IMR-90 (cell line): ENCODE measurements around the gene PLXNA4.

Source experiments
- BHLHE40 ChIP-seq: fragments of 150-350 bp; IDR thresholded peaks from 2 replicates; pipeline ENCODE4 v1.6.1; 2016; ENCODE audit warnings: mild to moderate bottlenecking, low read depth, low read length
- CHD1 ChIP-seq: IDR thresholded peaks from 2 replicates; pipeline ENCODE4 v1.6.1; 2012; ENCODE audit warnings: low read depth, low read length, improper control_type of control experiment
- MAFK ChIP-seq: IDR thresholded peaks from 2 replicates; pipeline ENCODE4 v1.6.1; 2012; ENCODE audit warnings: low read depth, low read length, improper control_type of control experiment
- RFX5 ChIP-seq: IDR thresholded peaks from 2 replicates; pipeline ENCODE4 v1.8.0; 2012; ENCODE audit warnings: low read depth, mild to moderate bottlenecking, low read length, moderate library complexity
- USF2 ChIP-seq: fragments of 150-350 bp; IDR thresholded peaks from 2 replicates; pipeline ENCODE4 v1.6.1; 2017; ENCODE audit warnings: mild to moderate bottlenecking, antibody characterized with exemption, low read length, low read depth

- TF ChIP-seq USF2 (no peak), RFX5 (no peak), CHD1 (no peak), BHLHE40 (no peak), MAFK (no peak)
These were observed 253.3 kb downstream of the PLXNA4 start for GRCh38 chr7:132322970-132323369.
